IMR-90 (cell line): ENCODE measurements around the gene ANKRD44. TPM values are rescaled to one million over a fixed set of nuclear protein-coding genes. Genes with fewer than 3 reads are reported as not detected.

Experiments used
- ATAC-seq: fragments of 200-7000 bp; cut with Tn5 transposase; 2 replicates; pipeline ENCODE4 v1.9.1; 2020; ENCODE audit warnings: low read depth, mild to moderate bottlenecking, moderate library complexity
- BruUV-seq: library from RNA; stranded (reverse); fragments of 400-500 nt; replicated peaks from 2 replicates; lab custom pipeline; 2021; lab: Mats Ljungman, UMichigan
- CTCF ChIA-PET: fragments of 300-600 bp; formaldehyde crosslinking; extraction: SDS; loops from one replicate; lab custom pipeline; 2021; ENCODE audit warnings: antibody characterized with exemption; lab: Yijun Ruan, JAX
- POLR2A ChIA-PET: fragments of 300-600 bp; sonication (Branson Sonifier 250); formaldehyde crosslinking; loops from one replicate; lab custom pipeline; 2022; ENCODE audit warnings: antibody characterized with exemption; ENCODE audit not compliant: unreplicated experiment; lab: Charles Lee
- DNase-seq: peaks from one replicate; pipeline ENCODE4 v3.0.0; 2013
- H2AFZ ChIP-seq: replicated peaks from 2 replicates; pipeline ENCODE3; 2013; ENCODE audit warnings: low read length, mild to moderate bottlenecking; ENCODE audit not compliant: poor library complexity
- H2AK5ac ChIP-seq: 2 replicates; pipeline ENCODE4 v1.6.1; 2013; ENCODE audit warnings: low read depth, low read length, inconsistent platforms
- H2AK9ac ChIP-seq: replicated peaks from 2 replicates; pipeline ENCODE3; 2013; ENCODE audit warnings: mild to moderate bottlenecking, low read depth, low read length, moderate library complexity; ENCODE audit not compliant: poor library complexity
- H2BK120ac ChIP-seq: 2 replicates; pipeline ENCODE4 v1.6.1; 2013; ENCODE audit warnings: low read depth, low read length, inconsistent platforms
- H2BK15ac ChIP-seq: 3 replicates; pipeline ENCODE4 v1.6.1; 2013; ENCODE audit warnings: low read depth, low read length, inconsistent platforms
- H2BK20ac ChIP-seq: 2 replicates; pipeline ENCODE4 v1.6.1; 2013; ENCODE audit warnings: low read depth, mild to moderate bottlenecking, inconsistent platforms, low read length, moderate library complexity
- H2BK5ac ChIP-seq: 2 replicates; pipeline ENCODE4 v1.6.1; 2013; ENCODE audit warnings: mild to moderate bottlenecking, low read depth, low read length, inconsistent platforms; ENCODE audit not compliant: poor library complexity, severe bottlenecking
- H3K14ac ChIP-seq: replicated peaks from 2 replicates; pipeline ENCODE4 v1.6.1; 2013; ENCODE audit warnings: low read depth, low read length, inconsistent platforms
- H3K18ac ChIP-seq: 2 replicates; pipeline ENCODE4 v1.6.1; 2013; ENCODE audit warnings: low read depth, low read length, control low read depth
- H3K23ac ChIP-seq: 2 replicates; pipeline ENCODE4 v1.6.1; 2013; ENCODE audit warnings: low read depth, low read length, inconsistent platforms
- H3K27ac ChIP-seq: 2 replicates; pipeline ENCODE4 v1.5.1; 2013; ENCODE audit warnings: mild to moderate bottlenecking, control low read depth, low read length; ENCODE audit not compliant: insufficient read depth
- H3K27me3 ChIP-seq: 2 replicates; pipeline ENCODE4 v1.6.1; 2013; ENCODE audit warnings: low read length; ENCODE audit not compliant: control insufficient read depth, insufficient read depth
- H3K36me3 ChIP-seq: 2 replicates; pipeline ENCODE4 v1.6.1; 2013; ENCODE audit warnings: low read length, mixed read lengths; ENCODE audit not compliant: control insufficient read depth, insufficient read depth
- H3K4ac ChIP-seq: 2 replicates; pipeline ENCODE4 v1.6.1; 2013; ENCODE audit warnings: low read depth, low read length, inconsistent platforms
- H3K4me1 ChIP-seq: 2 replicates; pipeline ENCODE4 v1.6.1; 2013; ENCODE audit warnings: low read length, mixed read lengths; ENCODE audit not compliant: control insufficient read depth, insufficient read depth
- H3K4me2 ChIP-seq: 2 replicates; pipeline ENCODE4 v1.6.1; 2013; ENCODE audit warnings: low read depth, mild to moderate bottlenecking, control low read depth, low read length, moderate library complexity
- H3K4me3 ChIP-seq: 2 replicates; pipeline ENCODE4 v1.5.1; 2013; ENCODE audit warnings: low read depth, mild to moderate bottlenecking, control low read depth, low read length, moderate library complexity; ENCODE audit not compliant: insufficient read depth
- H3K56ac ChIP-seq: 2 replicates; pipeline ENCODE4 v1.6.1; 2013; ENCODE audit warnings: low read length, inconsistent platforms; ENCODE audit not compliant: insufficient read depth; ENCODE audit errors: extremely low read depth
- H3K79me1 ChIP-seq, 2 experiments: 2 replicates each; pipeline ENCODE4 v1.6.1; 2013; ENCODE audit warnings: low read length in 2 of 2, inconsistent platforms in 1 of 2, low read depth in 1 of 2
- H3K9ac ChIP-seq: 2 replicates; pipeline ENCODE4 v1.6.1; 2013; ENCODE audit warnings: low read depth, low read length, control low read depth
- H3K9me1 ChIP-seq: 2 replicates; pipeline ENCODE4 v1.6.1; 2013; ENCODE audit warnings: low read length, inconsistent platforms; ENCODE audit not compliant: insufficient read depth
- H3K9me3 ChIP-seq: 2 replicates; pipeline ENCODE4 v1.6.1; 2013; ENCODE audit warnings: low read length; ENCODE audit not compliant: control insufficient read depth, insufficient read depth
- H4K20me1 ChIP-seq: 2 replicates; pipeline ENCODE4 v1.6.1; 2013; ENCODE audit warnings: low read length, inconsistent platforms; ENCODE audit not compliant: insufficient read depth
- H4K5ac ChIP-seq: 2 replicates; pipeline ENCODE4 v1.6.1; 2013; ENCODE audit warnings: mild to moderate bottlenecking, low read depth, low read length, control low read depth
- H4K8ac ChIP-seq, 2 experiments: 2 replicates each; pipeline ENCODE4 v1.6.1; 2013; ENCODE audit warnings: low read depth in 2 of 2, low read length in 2 of 2, control low read depth in 1 of 2, inconsistent platforms in 1 of 2
- H4K91ac ChIP-seq: 2 replicates; pipeline ENCODE4 v1.6.1; 2013; ENCODE audit warnings: low read depth, low read length, inconsistent platforms; ENCODE audit not compliant: insufficient read depth
- CEBPB ChIP-seq: IDR thresholded peaks from 2 replicates; pipeline ENCODE4 v1.6.1; 2012; ENCODE audit warnings: low read depth, low read length, improper control_type of control experiment
- CHD1 ChIP-seq: IDR thresholded peaks from 2 replicates; pipeline ENCODE4 v1.6.1; 2012; ENCODE audit warnings: low read depth, low read length, improper control_type of control experiment
- ELK1 ChIP-seq: fragments of 150-350 bp; IDR thresholded peaks from 2 replicates; pipeline ENCODE4 v1.6.1; 2016; ENCODE audit warnings: low read depth, mild to moderate bottlenecking, low read length, moderate library complexity, borderline replicate concordance
- MAZ ChIP-seq: IDR thresholded peaks from 2 replicates; pipeline ENCODE4 v1.6.1; 2012; ENCODE audit warnings: low read depth, mild to moderate bottlenecking, low read length, improper control_type of control experiment, moderate library complexity, borderline replicate concordance
- MXI1 ChIP-seq: IDR thresholded peaks from 2 replicates; pipeline ENCODE4 v1.6.1; 2012; ENCODE audit warnings: low read depth, mild to moderate bottlenecking, low read length, moderate library complexity, borderline replicate concordance
- RAD21 ChIP-seq: IDR thresholded peaks from 2 replicates; pipeline ENCODE4 v1.6.1; 2012; ENCODE audit warnings: low read length, improper control_type of control experiment
- RCOR1 ChIP-seq: IDR thresholded peaks from 2 replicates; pipeline ENCODE4 v1.6.1; 2012; ENCODE audit warnings: mild to moderate bottlenecking, low read length, improper control_type of control experiment; ENCODE audit not compliant: insufficient replicate concordance
- SMC3 ChIP-seq: fragments of 150-350 bp; IDR thresholded peaks from 2 replicates; pipeline ENCODE4 v1.6.1; 2016; ENCODE audit warnings: low read depth, mild to moderate bottlenecking, antibody characterized with exemption, low read length, moderate library complexity
- WGBS, 2 experiments: methylation state at CpG; one replicate each; pipeline versions ENCODE4 v1.1.5 to v1.1.7; 2013; ENCODE audit warnings: missing lambda C conversion rate in 2 of 2; ENCODE audit not compliant: insufficient read length in 1 of 2; ENCODE audit errors: extremely low coverage in 2 of 2; 5-methylcytosine and 5-hydroxymethylcytosine counted together
- dilution Hi-C: fragments of 300-500 bp; cut with HindIII; formaldehyde crosslinking; loops from one replicate; pipeline ENCODE4 v1.14.3; 2018; ENCODE audit warnings: low sequenced_read_pairs; ENCODE audit not compliant: unreplicated experiment
- in situ Hi-C: fragments of 300-500 bp; cut with MboI; formaldehyde crosslinking; loops from 3 replicates; pipeline ENCODE4 v1.14.3; 2019; ENCODE audit warnings: low sequenced_read_pairs, inconsistent platforms, mixed read lengths
- intact Hi-C: fragments of 100-400 bp; cut with micrococcal nuclease; formaldehyde crosslinking; loops from 2 replicates; pipeline ENCODE4 v1.10.0; 2022
- polyA plus RNA-seq, 3 experiments: library from polyadenylated mRNA; depleted of rRNA; stranded (reverse); fragments of >200 nt; gene quantifications; 2 replicates each; pipeline ENCODE4 v1.2.3, GENCODE V29; 2012; ENCODE audit warnings: low replicate concordance in 1 of 3
- total RNA-seq: library from RNA; depleted of rRNA; stranded (reverse); fragments of >200 nt; gene quantifications from 2 replicates; pipeline ENCODE4 v1.2.3, GENCODE V29; 2012

The ANKRD44 gene
- total and polyA plus RNA-seq, 2 of the 4 experiments (the other 2 are of a cell fraction), result 5.2 to 15.6 TPM

- H3K23ac ChIP-seq, result no peak overlapping the region
- intact Hi-C loops (no loop called here), in situ Hi-C loops (no loop called here), dilution Hi-C loops (no loop called here)
- H2AK5ac ChIP-seq, result no peak overlapping the region
- H4K91ac ChIP-seq, result no peak overlapping the region
- POLR2A ChIA-PET, result no interaction called here
- ATAC-seq (no peak), DNase-seq (no peak)
- no peaks in the 10 kb centered on the region for H3K36me3 ChIP-seq
- no peak overlapping the region for H2BK15ac ChIP-seq
- H2BK5ac ChIP-seq, result no peak overlapping the region
- CTCF ChIA-PET, result no interaction called here
- H3K9me1 ChIP-seq, result no peaks in the 10 kb centered on the region
- H3K9me3 ChIP-seq, result no peaks in the 10 kb centered on the region
- H3K56ac ChIP-seq, result no peak overlapping the region
- no peaks in the 10 kb centered on the region for H3K4me1 ChIP-seq
- no peak overlapping the region for H2BK20ac ChIP-seq
- no peak overlapping the region for H3K4me2 ChIP-seq
- H3K4ac ChIP-seq, result no peak overlapping the region
- H3K27ac ChIP-seq, result no peak overlapping the region
- no peak overlapping the region for H2BK120ac ChIP-seq
- no peak overlapping the region for H2AFZ ChIP-seq
- no TSS peak for BruUV-seq
- H3K14ac ChIP-seq, result no peak overlapping the region
- H4K8ac ChIP-seq, result no peak overlapping the region
- no peaks in the 10 kb centered on the region for H3K27me3 ChIP-seq
- 100% methylated on average over 1 of the region's 6 CpGs; no CpG with 5 or more reads in 1 of the 2 experiments for WGBS, 2 experiments
- H3K9ac ChIP-seq, result no peak overlapping the region
- no peak overlapping the region for H3K4me3 ChIP-seq
- no peaks in the 10 kb centered on the region for H4K20me1 ChIP-seq
- TF ChIP-seq ELK1 (no peak), CHD1 (no peak), RCOR1 (no peak), SMC3 (no peak), CEBPB (no peak), MAZ (no peak), RAD21 (no peak), MXI1 (no peak)
- no peak overlapping the region for H4K5ac ChIP-seq
- no peak overlapping the region for H2AK9ac ChIP-seq
- H3K79me1 ChIP-seq, result no peaks in the 10 kb centered on the region
- no peak overlapping the region for H3K18ac ChIP-seq
Measured at GRCh38 chr2:196956069-196956468, 354.5 kb downstream of the ANKRD44 start.
